HFF-Myc (cell line): ENCODE results near the gene CTU2.
A peak's percentile ranks its signal among the peaks of the same experiment; 100 is the strongest.

Experiments used
- DNase-seq: peaks from one replicate; pipeline ENCODE4 v3.0.0-alpha.2; 2011; ENCODE audit warnings: low read depth; ENCODE audit errors: extremely low read depth
- H3K4me3 ChIP-seq: replicated peaks from 2 replicates; pipeline ENCODE4 v1.5.1; 2011; ENCODE audit warnings: low read depth, mild to moderate bottlenecking, control low read depth, low read length
- CTCF ChIP-seq: IDR thresholded peaks from 2 replicates; pipeline ENCODE4 v1.5.1; 2012; ENCODE audit warnings: mild to moderate bottlenecking, low read depth, low read length, control low read depth; ENCODE audit errors: missing control alignments

The CTU2 gene

GRCh38 chr16:88681084-88681680 is 25.1 kb upstream of the CTU2 start:
- no peak overlapping the region for H3K4me3 ChIP-seq
- TF ChIP-seq CTCF = peak; percentile 29
- no peak for DNase-seq

- no peak for TF ChIP-seq CTCF
- no peak overlapping the region for H3K4me3 ChIP-seq
- no peak for DNase-seq
These were observed 24.4 kb upstream of the CTU2 start for GRCh38 chr16:88681709-88682451.

GRCh38 chr16:88684569-88685155 is 21.6 kb upstream of the CTU2 start:
- no peak for DNase-seq
- H3K4me3 ChIP-seq = no peak overlapping the region
- TF ChIP-seq CTCF = no peak

- TF ChIP-seq CTCF = peak; percentile 74
- H3K4me3 ChIP-seq = peak overlapping the region; percentile 41
- no peak for DNase-seq
These were observed 20.9 kb upstream of the CTU2 start for GRCh38 chr16:88685156-88686061.

- TF ChIP-seq CTCF = no peak
These were observed 20.3 kb upstream of the CTU2 start for GRCh38 chr16:88686062-88686438.

GRCh38 chr16:88686439-88687253 is 19.7 kb upstream of the CTU2 start, which contains the start of gene SNAI3:
Gene SNAI3 (minus strand): TSS chr16:88686507. CDS start chr16:88686406, 101 bp downstream.
- H3K4me3 ChIP-seq = peak within 1 kb of the TSS; percentile 41
- DNase-seq = no peak
- TF ChIP-seq CTCF = no peak

More at GRCh38 chr16:88686062-88686438, 20.3 kb upstream of the CTU2 start:
- DNase-seq = no peak
- peak overlapping the region; percentile 41 for H3K4me3 ChIP-seq
